Activated CD4-positive, alpha-beta T cell treated with anti-CD3 and anti-CD28 coated beads, Interleukin-2, Interleukin-6, amounts not matched to agents 100 ng/mL and 50 ng/mL, durations not matched to agents 16 hours and 8 hours (primary cell): ENCODE results near the gene ARPC1A.
"Not testable (repeated sequence)": the region's sequence is repeated elsewhere in the genome, so short reads cannot be mapped to it uniquely, and the experiment has no call there.

Experiments used
- DNase-seq: peaks from one replicate; pipeline ENCODE4 v3.0.0-alpha.2; 2020

ARPC1A gene

DNA sequence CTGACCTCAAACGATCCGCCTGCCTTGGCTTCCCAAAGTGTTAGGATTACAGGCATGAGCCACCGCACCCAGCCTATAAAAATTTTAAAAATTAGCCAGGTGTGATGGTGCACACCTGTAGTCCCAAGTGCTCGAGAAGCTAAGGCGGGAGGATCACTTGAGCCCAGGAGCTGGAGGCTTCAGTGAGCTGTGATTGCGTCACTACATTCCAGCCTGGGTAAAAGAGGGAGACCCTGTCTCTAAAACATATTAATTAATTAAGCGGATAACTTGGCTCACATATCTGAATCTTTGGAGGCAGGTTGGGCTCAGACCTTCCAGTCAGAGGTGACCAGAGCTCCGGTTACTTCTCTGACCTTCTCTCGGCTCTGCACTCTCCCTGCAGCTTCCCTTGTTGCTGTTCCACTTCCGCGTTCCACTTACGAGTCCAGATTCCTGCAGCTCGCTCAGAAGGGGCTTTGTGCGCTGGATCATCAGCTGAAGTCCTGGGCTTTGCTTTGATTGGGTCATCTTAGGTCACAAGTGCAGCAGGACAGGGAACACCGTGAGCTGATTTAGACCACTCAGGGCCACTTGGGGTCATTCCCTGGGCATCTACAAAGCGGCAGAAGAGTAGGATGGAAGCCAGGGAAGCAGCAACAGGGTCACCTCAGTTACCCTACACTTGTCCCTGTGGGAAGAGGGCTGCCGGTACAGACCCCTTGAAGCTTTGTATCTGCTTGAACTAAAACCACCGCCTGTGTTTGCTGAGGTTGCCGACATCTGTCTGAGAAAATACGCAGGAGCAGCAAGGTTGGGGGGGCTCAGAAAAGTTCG lies 46.8 kb downstream of the ARPC1A start:
- no peak for DNase-seq

DNA sequence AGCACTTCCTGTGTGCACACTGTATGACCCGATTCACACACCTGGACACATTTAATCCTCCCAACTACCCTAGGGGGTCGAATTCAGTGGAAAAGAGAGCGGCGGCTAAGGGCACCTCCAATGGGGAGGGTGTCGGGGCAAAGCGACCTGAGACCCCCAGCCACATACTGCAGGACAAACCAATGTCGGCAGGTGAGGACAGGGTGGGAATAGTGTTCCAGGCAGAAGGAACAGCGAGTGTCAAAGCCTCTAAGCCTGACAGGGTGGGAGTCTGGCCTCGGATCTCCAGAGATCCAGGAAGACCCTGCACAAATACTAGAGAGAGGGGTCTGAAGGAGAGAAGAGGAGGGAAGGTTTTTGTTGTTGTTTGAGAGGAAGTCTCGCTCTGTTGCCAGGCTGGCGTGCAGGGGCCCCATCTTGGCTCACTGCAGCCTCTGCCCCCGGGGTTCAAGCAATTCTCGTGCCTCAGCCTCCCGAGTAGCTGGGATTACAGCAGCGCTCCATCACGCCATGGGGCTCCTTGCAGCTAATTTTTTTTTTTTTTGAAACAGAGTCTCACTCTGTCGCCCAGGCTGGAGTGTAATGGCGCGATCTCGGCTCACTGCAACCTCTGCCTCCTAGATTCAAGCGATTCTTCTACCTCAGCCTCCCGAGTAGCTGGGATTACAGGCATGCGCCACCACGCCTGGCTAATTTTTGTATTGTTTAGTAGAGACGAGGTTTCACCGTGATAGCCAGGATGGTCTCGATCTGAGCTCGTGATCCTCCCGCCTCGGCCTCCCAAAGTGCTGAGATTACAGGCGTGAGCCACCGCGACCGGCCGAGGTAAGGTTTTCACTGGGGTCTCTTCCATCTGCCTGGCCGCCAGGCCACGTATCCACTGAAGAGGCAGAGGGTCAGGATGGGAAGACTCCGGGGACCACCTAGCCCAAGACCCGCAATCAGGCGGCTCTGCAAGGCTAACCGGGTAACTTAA lies 47.7 kb downstream of the ARPC1A start:
- no peak for DNase-seq

DNA sequence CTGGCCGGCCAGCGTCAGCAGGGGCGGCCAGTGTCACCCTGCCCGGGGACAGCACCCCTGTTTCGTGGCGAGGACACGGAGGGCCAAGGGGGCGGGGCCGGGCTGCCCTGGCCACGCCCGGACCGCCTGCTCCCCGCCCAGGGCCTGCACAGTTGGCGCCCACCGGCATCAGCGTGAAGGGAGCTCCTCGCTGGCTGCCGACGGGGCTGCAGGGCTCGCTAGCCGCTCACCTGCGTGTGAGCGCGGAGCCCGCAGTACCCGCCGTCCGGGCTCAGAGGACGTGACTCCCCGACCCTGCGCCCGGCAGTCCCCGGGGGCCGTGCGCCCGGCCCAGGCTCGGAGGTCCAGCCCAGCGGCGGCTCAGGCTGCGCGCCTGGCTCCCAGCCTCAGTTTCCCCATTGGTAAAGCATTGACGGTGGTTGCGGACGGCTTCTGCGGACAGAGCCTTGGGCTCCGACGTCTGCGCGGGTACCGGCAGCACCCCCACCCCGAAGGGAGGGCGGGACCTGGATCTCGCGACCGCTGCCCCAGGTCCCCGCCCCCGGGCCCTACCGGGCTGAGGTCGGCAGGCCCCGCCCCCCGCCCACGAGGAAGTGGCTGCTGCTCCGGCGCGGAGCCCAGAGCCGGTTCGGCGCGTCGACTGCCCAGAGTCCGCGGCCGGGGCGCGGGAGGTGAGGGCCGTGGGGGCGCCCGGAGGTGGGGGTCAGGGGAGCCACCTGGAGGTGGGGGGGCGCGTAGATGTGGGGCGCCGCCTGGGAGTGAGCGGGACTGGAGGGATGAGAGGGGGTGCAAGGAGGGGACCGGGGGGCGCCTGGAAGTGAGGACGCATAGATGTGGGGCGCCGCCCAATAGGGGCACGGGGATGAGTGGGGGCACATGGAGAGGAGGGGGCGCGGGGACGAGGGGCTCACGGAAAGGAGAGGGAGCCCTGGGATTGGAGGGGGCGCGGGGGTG lies 48.7 kb downstream of the ARPC1A start, which contains the start of gene ARPC1B:
Gene ARPC1B (plus strand): TSS at position 620 of the 954 bp plus-strand sequence. CDS start 10,985 bp downstream, outside the sequence.
- DNase-seq = peak; percentile 89

DNA sequence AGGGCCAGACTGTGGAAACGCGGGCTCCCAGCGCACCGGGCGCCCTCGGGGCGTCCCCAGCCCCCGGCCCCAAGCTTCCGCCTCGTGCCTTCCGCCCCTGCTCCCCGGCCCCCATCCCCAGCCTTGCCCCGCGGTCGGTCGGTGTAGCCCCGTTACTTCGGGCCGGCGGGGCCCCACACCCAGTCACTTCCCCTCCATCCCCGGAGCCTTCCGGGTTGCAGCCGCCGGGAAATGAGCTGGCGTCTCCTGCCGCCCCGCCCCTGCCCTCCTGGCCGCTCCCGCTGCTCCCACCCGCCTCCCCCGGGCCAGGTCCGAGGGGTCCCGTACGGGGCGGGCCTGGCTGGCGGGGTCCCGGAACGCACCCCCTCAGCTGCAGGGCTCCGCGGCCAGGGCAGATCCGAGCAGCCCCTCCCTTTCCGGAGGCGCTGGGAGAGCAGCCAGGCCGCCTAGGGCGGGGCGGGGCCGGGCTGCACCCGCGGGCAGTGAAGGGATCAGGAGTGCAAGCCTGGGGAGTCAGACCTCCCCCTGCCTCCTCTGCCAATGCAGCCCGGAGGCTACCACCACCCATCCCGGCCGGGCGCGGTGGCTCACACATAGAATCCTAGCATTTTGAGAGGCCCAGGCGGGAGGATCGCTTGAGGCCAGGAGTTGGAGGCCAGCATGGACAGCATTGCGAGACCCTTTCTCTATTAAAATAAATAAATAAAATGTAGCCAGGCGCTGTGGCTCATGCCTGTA lies 49.5 kb downstream of the ARPC1A start:
- peak; percentile 85 for DNase-seq

DNA sequence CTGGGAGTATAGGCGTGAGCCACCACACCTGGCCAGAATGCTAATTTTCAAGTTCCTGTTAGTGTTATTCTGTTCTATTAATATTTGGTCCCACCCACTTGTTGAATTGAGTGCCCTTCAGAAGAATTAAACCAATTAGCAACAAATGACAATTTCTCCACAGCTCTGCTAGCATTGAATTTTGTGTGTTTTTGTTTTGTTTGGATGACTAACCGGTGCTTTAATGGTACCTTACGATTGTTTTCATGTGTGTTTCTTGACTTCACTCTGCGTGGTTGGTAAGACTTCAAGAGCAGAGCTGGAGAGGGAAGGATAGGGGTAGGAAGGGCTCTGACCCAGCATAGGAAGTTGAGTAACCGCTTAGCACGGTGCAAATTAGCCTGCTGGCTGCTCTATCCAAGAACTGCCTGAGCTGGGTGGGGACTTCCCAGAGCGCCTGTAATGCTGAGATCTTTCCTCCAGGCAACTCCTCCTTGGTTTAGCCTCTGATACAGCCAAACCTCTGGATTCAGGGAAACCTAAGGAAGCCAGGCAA lies 53.4 kb downstream of the ARPC1A start:
- DNase-seq = peak; percentile 69

DNA sequence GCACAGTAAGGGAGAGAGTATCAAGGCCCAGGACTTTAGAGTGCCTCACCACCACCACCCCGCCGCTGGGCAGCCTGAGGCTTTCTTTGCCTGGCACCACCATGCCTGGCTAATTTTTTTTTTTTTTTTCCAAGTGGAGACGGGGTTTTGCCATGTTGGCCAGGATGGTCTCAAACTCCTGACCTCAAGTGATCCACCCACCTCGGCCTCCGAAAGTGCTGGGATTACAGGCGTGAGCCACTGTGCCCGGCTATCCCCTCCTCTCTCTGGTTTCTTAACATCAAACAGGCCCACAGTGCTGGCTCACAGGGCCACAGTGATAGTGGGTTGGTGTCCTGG lies 54.0 kb downstream of the ARPC1A start:
- DNase-seq = not testable (repeated sequence)

DNA sequence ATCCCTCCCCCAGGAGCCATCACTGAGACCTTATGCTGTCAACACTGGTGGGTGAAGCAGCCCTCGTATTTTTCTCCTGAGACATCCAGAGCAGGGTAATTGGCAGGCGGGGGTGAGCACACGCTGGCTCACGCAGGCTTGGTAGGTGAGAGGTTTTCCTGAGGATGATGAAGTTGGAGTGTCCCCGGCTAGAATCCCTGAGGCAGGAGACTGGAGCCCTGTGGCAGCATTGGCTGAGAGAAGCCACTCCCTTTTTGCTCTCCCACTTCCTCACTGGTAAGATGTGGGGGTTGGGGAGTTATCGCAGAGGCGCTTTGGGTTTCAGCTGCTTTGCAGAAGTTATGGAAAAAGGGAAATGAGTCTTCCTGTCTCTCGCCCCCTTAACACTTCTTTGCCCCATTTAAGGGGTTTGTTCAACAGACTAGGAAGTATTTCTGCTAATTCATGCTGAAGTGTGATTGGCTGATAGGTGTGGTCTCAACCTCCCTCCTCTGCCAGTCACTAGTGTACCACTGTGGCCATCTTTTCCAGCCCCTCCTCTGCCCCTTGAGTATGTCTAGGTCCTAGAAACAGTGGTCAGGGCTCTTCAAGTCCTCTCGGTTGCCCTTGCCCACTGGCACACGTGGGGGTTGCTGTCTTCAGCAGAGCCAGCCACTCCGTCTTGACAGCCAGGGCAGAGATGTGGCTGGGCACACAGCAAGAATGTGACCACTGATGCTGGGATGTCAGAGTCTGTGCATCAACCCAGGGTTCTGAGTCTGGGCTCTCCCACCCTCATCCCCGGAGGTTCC lies 54.5 kb downstream of the ARPC1A start:
- peak; percentile 71 for DNase-seq

DNA sequence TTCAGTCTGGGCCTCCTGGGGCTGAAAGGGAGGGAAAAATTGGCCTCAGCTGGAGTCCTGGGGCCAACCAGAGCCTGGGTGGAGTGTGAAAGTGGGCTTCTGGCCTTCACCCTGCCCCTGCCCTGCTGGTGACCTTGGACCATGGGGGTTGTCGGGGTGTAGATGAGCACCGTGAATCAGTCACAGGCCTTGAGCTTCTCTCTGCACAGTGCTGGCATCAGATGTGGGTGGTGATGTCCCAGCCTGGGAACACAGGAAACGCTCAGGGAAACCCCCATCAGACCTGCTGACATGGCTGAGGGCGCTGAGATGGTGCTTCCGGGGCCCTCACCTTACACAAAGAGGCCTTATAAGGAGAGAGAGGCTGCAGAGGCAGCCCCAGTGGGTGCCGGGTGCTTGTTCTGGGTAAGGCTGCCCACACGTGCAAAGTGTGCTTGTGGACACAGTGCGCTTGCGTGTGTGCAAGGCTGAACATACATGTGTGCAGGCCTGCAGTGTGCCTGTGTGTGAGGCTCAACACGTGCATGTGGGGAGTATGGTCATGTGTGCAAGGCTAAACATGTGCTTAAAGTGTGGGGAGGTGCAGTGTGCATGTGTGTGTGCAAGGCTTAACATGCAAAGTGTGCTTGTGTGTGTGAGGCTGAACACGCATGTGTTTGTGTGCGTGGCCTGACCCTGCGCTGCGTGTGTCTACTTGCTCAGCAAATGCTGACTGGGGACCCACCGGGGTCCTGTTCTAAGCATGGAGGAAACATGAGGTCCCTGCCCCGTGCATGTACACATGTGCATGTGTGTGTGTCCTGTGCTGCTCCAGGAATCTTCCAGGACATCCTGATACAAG lies 55.3 kb downstream of the ARPC1A start:
- peak; percentile 96 for DNase-seq

DNA sequence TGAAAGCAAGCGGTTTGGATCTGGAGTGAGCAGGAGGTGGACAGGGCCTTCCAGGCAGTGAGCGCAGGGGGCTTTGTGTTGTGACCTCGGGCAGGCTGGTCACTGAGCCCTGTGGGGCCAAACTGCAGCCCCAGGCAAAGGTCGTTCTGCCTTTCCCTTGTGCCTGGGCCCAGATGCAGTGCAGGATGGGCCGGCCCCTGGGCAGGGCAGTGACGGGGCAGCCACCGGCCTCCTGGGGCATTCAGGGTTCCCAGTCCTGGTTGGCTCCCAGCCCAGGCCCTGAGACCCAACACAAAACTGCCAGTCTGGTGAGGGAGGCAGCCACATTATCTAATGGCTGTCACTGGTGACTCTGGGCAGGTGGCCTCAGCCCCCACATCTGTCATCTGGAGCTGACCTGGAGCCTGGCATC lies 56.0 kb downstream of the ARPC1A start:
- no peak for DNase-seq

DNA sequence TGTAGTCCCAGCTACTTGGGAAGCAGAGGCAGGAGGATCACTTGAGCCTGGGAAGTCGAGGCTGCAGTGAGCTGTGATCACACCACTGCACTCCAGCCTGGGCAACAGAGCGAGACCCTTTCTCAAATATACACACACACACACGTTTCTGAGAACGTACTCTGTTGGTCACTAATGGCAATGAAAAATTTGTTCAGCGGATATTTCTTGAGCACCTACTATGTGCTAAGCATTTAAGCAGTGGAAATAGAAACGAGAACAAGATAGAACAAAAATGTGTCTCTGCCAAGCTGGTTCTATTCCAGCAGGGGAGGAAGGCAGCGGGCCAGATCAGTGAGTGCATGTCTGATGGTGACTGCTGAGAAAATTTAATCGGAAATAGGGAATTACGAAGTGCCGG lies 57.5 kb downstream of the ARPC1A start:
- DNase-seq = no peak

DNA sequence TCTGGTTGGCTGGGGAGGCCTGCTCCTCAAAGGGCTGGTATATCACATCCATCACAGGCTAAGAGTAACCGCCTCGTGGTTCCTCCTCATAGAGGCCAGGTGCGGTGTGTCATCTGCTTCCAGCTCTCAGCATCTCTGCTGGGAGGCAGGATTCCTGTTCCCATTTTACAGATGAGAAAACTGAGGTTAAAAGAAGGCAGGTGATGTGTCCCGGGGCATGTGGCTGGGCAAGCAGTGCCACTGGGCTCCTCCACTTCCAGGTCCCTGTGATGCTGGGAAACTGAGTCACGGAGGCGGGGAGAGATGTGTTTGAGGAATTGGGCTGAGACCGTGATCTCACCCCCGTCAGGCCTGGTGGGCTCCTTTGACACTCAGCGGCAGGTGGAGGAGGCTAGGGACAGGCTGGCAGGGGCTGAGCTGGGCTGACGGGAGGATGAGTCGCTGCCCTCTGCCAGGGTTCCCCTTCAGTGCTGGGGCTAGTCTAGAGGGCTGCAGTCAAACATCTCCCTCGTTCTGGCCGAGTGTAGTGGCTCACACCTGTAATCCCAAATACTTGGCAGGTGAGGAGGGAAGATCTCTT lies 58.2 kb downstream of the ARPC1A start:
- DNase-seq = no peak

DNA sequence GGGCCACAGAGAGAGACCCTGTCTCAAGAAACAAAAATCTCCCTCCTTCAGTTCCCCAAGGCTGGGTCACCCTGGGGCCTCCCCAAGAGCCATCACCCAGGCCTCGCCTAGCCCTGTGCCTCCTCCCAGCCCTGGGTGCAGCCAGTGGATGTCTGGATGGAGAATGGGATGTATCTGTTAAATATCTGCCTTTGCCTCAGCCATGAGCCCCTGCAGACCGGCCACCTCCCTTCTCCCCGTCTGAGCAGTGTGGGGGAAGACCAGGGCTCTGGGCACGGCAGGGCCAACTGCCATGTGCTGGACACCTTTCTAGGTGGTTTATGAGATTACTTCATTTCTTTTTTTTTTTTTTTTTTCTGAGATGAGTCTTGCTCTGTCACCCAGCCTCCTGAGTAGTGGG lies 58.8 kb downstream of the ARPC1A start:
- DNase-seq = no peak

DNA sequence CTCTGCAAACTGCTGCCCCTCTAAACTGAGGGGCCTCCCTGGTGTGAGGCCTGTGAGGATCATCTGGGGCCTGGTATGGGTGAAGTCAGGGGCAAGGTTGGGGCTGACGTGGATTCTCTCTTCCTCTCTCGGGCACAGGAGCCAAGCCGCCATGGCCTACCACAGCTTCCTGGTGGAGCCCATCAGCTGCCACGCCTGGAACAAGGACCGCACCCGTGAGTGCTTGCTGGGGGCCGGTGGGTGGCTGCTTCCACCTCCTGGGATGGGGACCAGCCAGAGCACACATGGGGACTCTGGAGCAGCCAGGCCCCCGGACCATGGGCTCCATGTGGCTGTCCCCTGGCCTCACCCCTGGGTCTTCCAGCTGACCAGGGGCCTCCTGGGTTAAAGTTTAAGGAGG lies 59.9 kb downstream of the ARPC1A start:
- DNase-seq = no peak

DNA sequence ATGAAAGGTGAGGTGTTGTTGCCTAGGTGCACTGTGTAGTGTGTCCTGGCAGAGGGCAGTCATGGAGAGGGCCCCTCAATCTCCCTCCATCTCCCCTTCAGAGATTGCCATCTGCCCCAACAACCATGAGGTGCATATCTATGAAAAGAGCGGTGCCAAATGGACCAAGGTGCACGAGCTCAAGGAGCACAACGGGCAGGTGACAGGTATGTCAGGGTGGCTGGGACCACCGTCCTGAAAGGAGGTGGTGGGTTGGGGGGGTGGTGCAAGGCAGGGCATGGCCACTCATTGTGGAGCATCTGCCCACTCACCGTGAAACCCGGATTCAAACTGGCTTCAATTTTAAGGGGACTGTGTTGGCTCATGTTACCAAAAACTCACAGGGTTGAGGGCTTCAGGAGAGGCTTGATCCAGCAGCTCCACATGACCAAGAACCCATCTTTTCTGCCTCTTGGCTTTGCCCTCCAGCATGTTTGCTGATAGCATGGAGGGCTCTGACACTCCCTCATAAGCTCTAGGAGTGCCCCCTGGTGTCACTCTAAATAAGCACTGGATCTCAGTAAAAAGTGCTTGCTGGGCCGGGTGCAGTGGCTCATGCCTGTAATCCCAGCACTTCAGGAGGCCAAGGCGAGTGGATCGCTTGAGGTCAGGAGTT lies 61.0 kb downstream of the ARPC1A start:
- DNase-seq = peak; percentile 44

DNA sequence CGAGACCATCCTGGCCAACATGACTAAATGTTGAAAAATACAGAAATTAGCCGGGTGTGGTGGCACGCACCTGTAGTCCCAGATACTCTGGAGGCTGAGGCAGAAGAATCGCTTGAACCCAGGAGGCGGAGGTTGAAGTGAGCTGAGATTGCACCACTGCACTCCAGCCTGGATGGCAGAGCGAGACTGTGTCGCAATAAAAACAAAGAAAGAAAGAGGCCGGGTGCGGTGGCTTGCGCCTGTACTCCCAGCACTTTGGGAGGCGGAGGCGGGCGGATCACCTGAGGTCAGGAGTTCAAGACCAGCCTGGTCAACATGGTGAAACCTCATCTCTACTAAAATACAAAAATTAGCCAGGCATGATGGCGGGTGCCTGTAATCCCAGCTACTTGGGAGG lies 61.5 kb downstream of the ARPC1A start:
- DNase-seq = not testable (repeated sequence)

DNA sequence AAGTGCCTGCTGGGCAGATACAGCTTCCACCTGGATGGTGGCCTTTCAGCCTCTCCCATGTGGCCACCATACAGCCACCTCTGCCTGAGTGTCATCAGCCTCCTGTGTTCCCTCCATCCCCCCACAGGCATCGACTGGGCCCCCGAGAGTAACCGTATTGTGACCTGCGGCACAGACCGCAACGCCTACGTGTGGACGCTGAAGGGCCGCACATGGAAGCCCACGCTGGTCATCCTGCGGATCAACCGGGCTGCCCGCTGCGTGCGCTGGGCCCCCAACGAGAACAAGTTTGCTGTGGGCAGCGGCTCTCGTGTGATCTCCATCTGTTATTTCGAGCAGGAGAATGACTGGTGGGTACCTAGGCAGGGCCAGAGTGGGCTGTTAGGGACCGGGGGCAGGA lies 62.2 kb downstream of the ARPC1A start:
- no peak for DNase-seq

DNA sequence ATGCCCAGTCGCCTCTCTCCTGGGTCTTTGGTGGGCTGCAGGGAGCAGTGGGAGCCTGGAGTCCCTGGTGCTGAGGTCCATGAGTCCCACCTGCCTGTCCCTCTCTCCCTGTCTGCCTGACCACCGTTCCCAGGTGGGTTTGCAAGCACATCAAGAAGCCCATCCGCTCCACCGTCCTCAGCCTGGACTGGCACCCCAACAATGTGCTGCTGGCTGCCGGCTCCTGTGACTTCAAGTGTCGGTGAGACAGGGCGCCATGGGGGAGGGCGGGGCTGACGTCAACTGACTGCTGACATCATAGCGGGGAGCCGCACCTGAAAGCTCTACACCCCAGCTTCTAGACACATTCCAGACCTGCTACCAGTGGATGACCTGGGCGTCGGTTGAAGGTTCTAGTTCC lies 64.1 kb downstream of the ARPC1A start:
- no peak for DNase-seq

DNA sequence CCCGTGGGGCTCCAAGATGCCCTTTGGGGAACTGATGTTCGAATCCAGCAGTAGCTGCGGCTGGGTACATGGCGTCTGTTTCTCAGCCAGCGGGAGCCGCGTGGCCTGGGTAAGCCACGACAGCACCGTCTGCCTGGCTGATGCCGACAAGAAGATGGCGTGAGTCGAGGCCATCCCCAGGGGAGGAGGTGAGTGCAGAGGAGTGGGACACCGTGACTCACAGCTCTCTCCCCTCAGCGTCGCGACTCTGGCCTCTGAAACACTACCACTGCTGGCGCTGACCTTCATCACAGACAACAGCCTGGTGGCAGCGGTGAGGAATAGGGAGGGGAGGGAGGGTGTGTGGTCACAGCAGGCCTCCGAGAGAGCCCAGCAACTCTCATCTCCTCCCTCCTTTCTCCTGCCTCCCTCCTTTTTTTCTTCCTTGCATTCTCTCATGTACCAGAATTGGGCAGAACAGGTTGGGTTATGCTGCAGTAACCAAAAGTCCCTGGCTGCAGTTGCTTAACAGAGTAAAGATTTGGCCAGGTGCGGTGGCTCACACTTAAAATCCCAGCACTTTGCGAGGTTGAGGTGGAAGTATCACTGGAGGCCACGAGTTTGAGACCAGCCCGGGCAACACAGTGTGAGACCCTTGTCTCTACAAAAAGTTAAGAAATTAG lies 65.4 kb downstream of the ARPC1A start:
- DNase-seq = no peak
